GM12878 (cell line): ENCODE measurements around the gene MYOCOS. TPM values are rescaled to one million over a fixed set of nuclear protein-coding genes. Genes with fewer than 3 reads are reported as not detected.

Experiments used
- BCL11A ChIP-seq: IDR thresholded peaks from 2 replicates; pipeline ENCODE4 v1.6.1; 2011; ENCODE audit warnings: low read depth, low read length
- CBX3 ChIP-seq: fragments of 200-600 bp; sonication (generic); IDR thresholded peaks from 2 replicates; pipeline ENCODE4 v1.6.1; 2016; ENCODE audit warnings: low read depth, borderline replicate concordance
- CHD4 ChIP-seq: fragments of 200-600 bp; sonication (generic); IDR thresholded peaks from 2 replicates; pipeline ENCODE4 v1.6.1; 2016; ENCODE audit warnings: mild to moderate bottlenecking
- EGR1 ChIP-seq, 2 experiments: IDR thresholded peaks; 1 replicate in 1 of 2; 2 replicates in 1 of 2; pipeline ENCODE4 v1.6.1; 2011 to 2012; ENCODE audit warnings: low read depth in 2 of 2, low read length in 2 of 2, borderline replicate concordance in 1 of 2, mild to moderate bottlenecking in 1 of 2, moderate library complexity in 1 of 2
- FOXM1 ChIP-seq: IDR thresholded peaks from 2 replicates; pipeline ENCODE4 v1.6.1; 2012; ENCODE audit warnings: low read depth, mild to moderate bottlenecking, inconsistent platforms, low read length, moderate library complexity
- GABPA ChIP-seq: IDR thresholded peaks from 2 replicates; pipeline ENCODE4 v1.6.1; 2014; ENCODE audit warnings: antibody characterized with exemption, low read depth, mild to moderate bottlenecking, inconsistent platforms
- IRF4 ChIP-seq: IDR thresholded peaks from 2 replicates; pipeline ENCODE4 v1.6.1; 2011; ENCODE audit warnings: low read depth, low read length
- LARP7 ChIP-seq: fragments of 450-650 bp; IDR thresholded peaks from 2 replicates; pipeline ENCODE4 v1.6.1; 2017; ENCODE audit warnings: mild to moderate bottlenecking
- MLLT1 ChIP-seq: fragments of 450-650 bp; IDR thresholded peaks from 2 replicates; pipeline ENCODE4 v1.6.1; 2016; ENCODE audit warnings: mild to moderate bottlenecking
- NFIC ChIP-seq: IDR thresholded peaks from 2 replicates; pipeline ENCODE4 v1.6.1; 2012; ENCODE audit warnings: low read depth, mild to moderate bottlenecking, inconsistent platforms, low read length, moderate library complexity
- NR2C2 ChIP-seq: IDR thresholded peaks from 2 replicates; pipeline ENCODE4 v1.6.1; 2011; ENCODE audit warnings: borderline replicate concordance, low read depth; ENCODE audit not compliant: control insufficient read depth, insufficient read length
- PAX8 ChIP-seq: fragments of 450-650 bp; IDR thresholded peaks from 2 replicates; pipeline ENCODE4 v1.6.1; 2017; ENCODE audit warnings: mild to moderate bottlenecking, moderate library complexity
- POLR2A ChIP-seq: IDR thresholded peaks from 2 replicates; pipeline ENCODE4 v1.6.1; 2011; ENCODE audit warnings: low read depth, mild to moderate bottlenecking, low read length
- POU2F2 ChIP-seq: IDR thresholded peaks from 3 replicates; pipeline ENCODE4 v1.6.1; 2011; ENCODE audit warnings: low read depth, mild to moderate bottlenecking, low read length, borderline replicate concordance
- RAD51 ChIP-seq: fragments of 450-650 bp; IDR thresholded peaks from 2 replicates; pipeline ENCODE4 v1.6.1; 2016; ENCODE audit warnings: moderate library complexity, mild to moderate bottlenecking, inconsistent platforms
- RBBP5 ChIP-seq: fragments of 200-600 bp; sonication (generic); conservative IDR thresholded peaks from 2 replicates; pipeline ENCODE4 v1.6.1; 2016
- RCOR1 ChIP-seq: conservative IDR thresholded peaks from 2 replicates; pipeline ENCODE4 v1.6.1; 2012; ENCODE audit warnings: low read depth, low read length, improper control_type of control experiment
- RELB ChIP-seq: fragments of 450-650 bp; IDR thresholded peaks from 2 replicates; pipeline ENCODE4 v1.6.1; 2017; ENCODE audit warnings: low read depth, mild to moderate bottlenecking, moderate library complexity
- SMAD1 ChIP-seq: fragments of 450-650 bp; IDR thresholded peaks from 2 replicates; pipeline ENCODE4 v1.6.1; 2018; ENCODE audit warnings: mild to moderate bottlenecking, low read depth; ENCODE audit not compliant: partially characterized antibody
- SMARCA5 ChIP-seq: fragments of 450-650 bp; IDR thresholded peaks from 2 replicates; pipeline ENCODE4 v1.6.1; 2017; ENCODE audit warnings: mild to moderate bottlenecking
- STAT1 ChIP-seq: fragments of 450-650 bp; conservative IDR thresholded peaks from 2 replicates; pipeline ENCODE4 v1.6.1; 2014; ENCODE audit warnings: antibody characterized with exemption, mild to moderate bottlenecking
- SUPT20H ChIP-seq: IDR thresholded peaks from 2 replicates; pipeline ENCODE4 v1.6.1; 2011; ENCODE audit warnings: low read depth, mild to moderate bottlenecking, low read length, moderate library complexity, borderline replicate concordance; ENCODE audit not compliant: control insufficient read depth
- ZBTB11 ChIP-seq: fragments of 450-650 bp; formaldehyde crosslinking; IDR thresholded peaks from 2 replicates; pipeline ENCODE4 v1.5.0; 2022; ENCODE audit warnings: mild to moderate bottlenecking, missing genetic modification characterization
- polyA plus RNA-seq, 11 experiments: library from polyadenylated mRNA; depleted of rRNA in 4 of 11; unstranded in 6 of 11; stranded (reverse) in 5 of 11; fragments of >200 nt; fragmentation: Nextera tagmentation in 4 of 11; fragmentation: Illumina TruSeq in 1 of 11; extraction: Ambion mirVana in 4 of 11; extraction: Trizol in 1 of 11; gene quantifications; 1 replicate in 1 of 11; 2 replicates in 10 of 11; pipeline versions ENCODE4 v1.2.1 to v1.2.3, GENCODE V29; 2011 to 2016; ENCODE audit warnings: inconsistent platforms in 2 of 11, missing spikeins in 2 of 11, low read depth in 1 of 11
- total RNA-seq, 4 experiments: library from RNA; depleted of rRNA in 3 of 4; stranded (reverse); fragments of >200 nt in 3 of 4; fragmentation: Illumina TruSeq in 1 of 4; extraction: Trizol in 1 of 4; gene quantifications; 2 replicates each; pipeline versions ENCODE4 v1.2.1 to v1.2.3, GENCODE V29; 2013 to 2021
- TF ChIP-seq, protein P1 (sequence below): IDR thresholded peaks from 2 replicates; pipeline ENCODE4 v1.6.1; 2011; ENCODE audit warnings: low read depth, low read length, improper control_type of control experiment, borderline replicate concordance

Gene MYOCOS
- total and polyA plus RNA-seq, 10 of the 15 experiments (the other 5 are each of a cell fraction or from before 2014, with no cell fraction given), result 0.12 to 0.24 (median 0.16) TPM; not detected in 4

GRCh38 chr1:171644805-171645483, 22.9 kb downstream of the MYOCOS start (continued):
- TF ChIP-seq RELB (no peak), POU2F2 (no peak), POLR2A (no peak), EGR1 (IDR thresholded peaks at IDR 0.05; ENCODE audit: borderline replicate concordance in 1 of 2, low read depth in 2 of 2, low read length in 2 of 2) (no peak), NFIC (no peak), SUPT20H (no peak), FOXM1 (no peak), GABPA (no peak), PAX8 (no peak), CBX3 (no peak), SMAD1 (no peak), RAD51 (no peak), NR2C2 (no peak), SMARCA5 (peak; percentile 96), RBBP5 (no peak), IRF4 (peak; percentile 32; the same call in 1 of the 2 replicates), BCL11A (no peak), ZBTB11 (CRISPR knock-in tag) (no peak), STAT1 (no peak), RCOR1 (no peak), LARP7 (0 out of 2 replicates have a peak, but pooled peaks have one; percentile 42), CHD4 (no peak), MLLT1 (0 out of 2 replicates have a peak, but pooled peaks have one; percentile 34)
- TF ChIP-seq, protein P1, sequence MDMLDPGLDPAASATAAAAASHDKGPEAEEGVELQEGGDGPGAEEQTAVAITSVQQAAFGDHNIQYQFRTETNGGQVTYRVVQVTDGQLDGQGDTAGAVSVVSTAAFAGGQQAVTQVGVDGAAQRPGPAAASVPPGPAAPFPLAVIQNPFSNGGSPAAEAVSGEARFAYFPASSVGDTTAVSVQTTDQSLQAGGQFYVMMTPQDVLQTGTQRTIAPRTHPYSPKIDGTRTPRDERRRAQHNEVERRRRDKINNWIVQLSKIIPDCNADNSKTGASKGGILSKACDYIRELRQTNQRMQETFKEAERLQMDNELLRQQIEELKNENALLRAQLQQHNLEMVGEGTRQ, result no peak
